ENCODE data around the gene KLHL1.

Gene KLHL1

DNA sequence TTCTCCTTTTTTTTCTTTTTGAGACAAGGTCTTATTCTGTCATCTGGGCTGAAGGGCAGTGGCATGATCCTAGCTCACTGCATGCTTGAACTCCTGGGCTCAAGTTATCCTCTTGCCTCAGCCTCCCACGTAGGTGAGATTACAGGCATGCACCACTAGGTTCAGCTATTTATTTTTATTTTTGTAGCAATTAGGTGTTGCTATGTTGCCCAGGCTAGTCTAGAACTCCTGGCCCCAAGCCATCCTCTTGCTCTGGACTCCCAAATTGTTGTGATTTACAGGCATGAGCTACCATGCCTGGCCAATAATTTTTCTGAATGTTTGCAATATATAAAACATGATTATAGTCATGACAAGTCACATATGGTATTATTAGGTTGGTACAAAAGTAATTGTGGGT, 161.7 kb downstream of the KLHL1 start:
- no peak overlapping the region for H3K4me3 ChIP-seq (replicated peaks; ENCODE audit: insufficient read depth, low read length)
- DNase-seq (ENCODE audit: low read depth in 1 of 2, low spot score in 1 of 2): no peak
- no peaks in the 10 kb centered on the region for H3K27me3 ChIP-seq (ENCODE audit: insufficient read depth, poor library complexity, severe bottlenecking)
- TF ChIP-seq GABPA (IDR thresholded peaks at IDR 0.05; ENCODE audit: low read depth): no peak
- no peak for TF ChIP-seq SPI1 (IDR thresholded peaks at IDR 0.05; ENCODE audit: borderline replicate concordance, low read depth)
- TF ChIP-seq POLR2AphosphoS5 (IDR thresholded peaks at IDR 0.05; ENCODE audit: low read depth): no peak
- TF ChIP-seq, protein P1, sequence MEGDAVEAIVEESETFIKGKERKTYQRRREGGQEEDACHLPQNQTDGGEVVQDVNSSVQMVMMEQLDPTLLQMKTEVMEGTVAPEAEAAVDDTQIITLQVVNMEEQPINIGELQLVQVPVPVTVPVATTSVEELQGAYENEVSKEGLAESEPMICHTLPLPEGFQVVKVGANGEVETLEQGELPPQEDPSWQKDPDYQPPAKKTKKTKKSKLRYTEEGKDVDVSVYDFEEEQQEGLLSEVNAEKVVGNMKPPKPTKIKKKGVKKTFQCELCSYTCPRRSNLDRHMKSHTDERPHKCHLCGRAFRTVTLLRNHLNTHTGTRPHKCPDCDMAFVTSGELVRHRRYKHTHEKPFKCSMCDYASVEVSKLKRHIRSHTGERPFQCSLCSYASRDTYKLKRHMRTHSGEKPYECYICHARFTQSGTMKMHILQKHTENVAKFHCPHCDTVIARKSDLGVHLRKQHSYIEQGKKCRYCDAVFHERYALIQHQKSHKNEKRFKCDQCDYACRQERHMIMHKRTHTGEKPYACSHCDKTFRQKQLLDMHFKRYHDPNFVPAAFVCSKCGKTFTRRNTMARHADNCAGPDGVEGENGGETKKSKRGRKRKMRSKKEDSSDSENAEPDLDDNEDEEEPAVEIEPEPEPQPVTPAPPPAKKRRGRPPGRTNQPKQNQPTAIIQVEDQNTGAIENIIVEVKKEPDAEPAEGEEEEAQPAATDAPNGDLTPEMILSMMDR (IDR thresholded peaks at IDR 0.05; ENCODE audit: insufficient read depth, low read length): no peak
- no peak overlapping the region for H3K27ac ChIP-seq (replicated peaks)

DNA sequence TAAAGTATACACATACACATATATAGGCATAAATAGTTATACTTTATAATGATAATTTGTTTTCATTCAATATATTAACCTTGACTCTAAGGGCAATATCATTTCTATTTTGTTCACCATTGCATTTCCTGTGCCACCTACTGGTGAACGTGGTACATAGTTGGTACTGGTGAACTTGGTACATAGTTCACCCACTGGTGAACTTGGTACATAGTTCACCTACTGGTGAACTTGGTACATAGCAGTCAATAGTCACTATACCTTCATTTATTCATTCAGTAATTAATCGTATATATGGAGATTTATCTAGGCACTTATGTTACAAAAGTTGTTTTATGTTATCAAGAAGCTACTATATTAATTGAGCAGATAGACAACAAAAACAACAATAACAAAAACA, 173.2 kb downstream of the KLHL1 start:
- no peak overlapping the region for H3K27ac ChIP-seq (replicated peaks)
- peak; percentile 18 to 37 for DNase-seq (ENCODE audit: low read depth in 1 of 2, low spot score in 1 of 2)
- no peak overlapping the region for H3K4me3 ChIP-seq (replicated peaks; ENCODE audit: insufficient read depth, low read length)
- H3K27me3 ChIP-seq (ENCODE audit: insufficient read depth, poor library complexity, severe bottlenecking): no peaks in the 10 kb centered on the region
- TF ChIP-seq, protein P1 (IDR thresholded peaks at IDR 0.05; ENCODE audit: insufficient read depth, low read length): peak; percentile 25
- TF ChIP-seq POLR2AphosphoS5 (IDR thresholded peaks at IDR 0.05; ENCODE audit: low read depth): no peak

DNA sequence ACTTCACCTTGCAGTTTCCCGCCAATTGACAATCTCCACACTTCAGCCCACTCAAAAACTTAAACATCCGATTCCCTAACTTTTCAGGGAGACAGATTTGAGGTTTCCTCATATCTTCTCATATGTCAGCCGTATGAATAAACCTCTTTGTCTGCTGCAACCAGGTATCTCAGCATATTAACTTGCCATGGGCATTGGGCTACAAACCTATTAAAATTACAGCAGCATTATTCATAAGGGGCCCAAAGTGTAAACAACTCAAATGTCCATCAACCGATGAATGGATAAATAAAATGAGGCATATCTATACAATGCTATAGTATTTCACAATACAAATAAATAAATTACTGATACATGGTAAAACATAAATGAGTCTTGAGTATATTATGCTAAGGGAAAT, 180.0 kb downstream of the KLHL1 start:
- TF ChIP-seq SPI1 (IDR thresholded peaks at IDR 0.05; ENCODE audit: borderline replicate concordance, low read depth): no peak
- no peak for TF ChIP-seq GABPA (IDR thresholded peaks at IDR 0.05; ENCODE audit: low read depth)
- Histone ChIP-seq H3K27ac (replicated peaks) (no peak overlapping the region), H3K4me3 (replicated peaks; ENCODE audit: insufficient read depth, low read length) (no peak overlapping the region), H3K27me3 (ENCODE audit: insufficient read depth, poor library complexity, severe bottlenecking) (no peaks in the 10 kb centered on the region)
- no peak for DNase-seq (ENCODE audit: low read depth in 1 of 2, low spot score in 1 of 2)

DNA sequence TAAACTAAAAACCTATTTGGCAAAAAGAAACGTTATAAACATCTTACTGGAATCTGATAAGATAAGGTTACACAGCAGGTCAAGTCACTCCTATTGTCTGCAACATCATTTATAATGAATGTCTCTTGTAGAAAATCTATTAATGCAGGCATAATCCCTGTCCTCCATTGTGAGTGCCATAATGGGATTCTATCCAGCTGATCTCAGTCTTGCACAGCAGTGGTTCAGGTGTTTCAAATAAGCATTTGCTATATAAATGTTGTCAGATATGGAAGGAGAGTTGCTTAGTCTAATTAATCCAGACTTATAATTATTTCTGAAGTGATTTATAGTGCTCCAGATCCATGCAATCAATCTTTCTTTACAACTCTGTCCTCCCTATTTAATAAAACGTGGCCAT, 187.1 kb downstream of the KLHL1 start:
- Histone ChIP-seq H3K27ac (replicated peaks) (no peak overlapping the region), H3K4me3 (replicated peaks; ENCODE audit: insufficient read depth, low read length) (no peak overlapping the region), H3K27me3 (ENCODE audit: insufficient read depth, poor library complexity, severe bottlenecking) (no peaks in the 10 kb centered on the region)
- DNase-seq (ENCODE audit: low read depth in 1 of 2, low spot score in 1 of 2): no peak
- TF ChIP-seq, protein P2, sequence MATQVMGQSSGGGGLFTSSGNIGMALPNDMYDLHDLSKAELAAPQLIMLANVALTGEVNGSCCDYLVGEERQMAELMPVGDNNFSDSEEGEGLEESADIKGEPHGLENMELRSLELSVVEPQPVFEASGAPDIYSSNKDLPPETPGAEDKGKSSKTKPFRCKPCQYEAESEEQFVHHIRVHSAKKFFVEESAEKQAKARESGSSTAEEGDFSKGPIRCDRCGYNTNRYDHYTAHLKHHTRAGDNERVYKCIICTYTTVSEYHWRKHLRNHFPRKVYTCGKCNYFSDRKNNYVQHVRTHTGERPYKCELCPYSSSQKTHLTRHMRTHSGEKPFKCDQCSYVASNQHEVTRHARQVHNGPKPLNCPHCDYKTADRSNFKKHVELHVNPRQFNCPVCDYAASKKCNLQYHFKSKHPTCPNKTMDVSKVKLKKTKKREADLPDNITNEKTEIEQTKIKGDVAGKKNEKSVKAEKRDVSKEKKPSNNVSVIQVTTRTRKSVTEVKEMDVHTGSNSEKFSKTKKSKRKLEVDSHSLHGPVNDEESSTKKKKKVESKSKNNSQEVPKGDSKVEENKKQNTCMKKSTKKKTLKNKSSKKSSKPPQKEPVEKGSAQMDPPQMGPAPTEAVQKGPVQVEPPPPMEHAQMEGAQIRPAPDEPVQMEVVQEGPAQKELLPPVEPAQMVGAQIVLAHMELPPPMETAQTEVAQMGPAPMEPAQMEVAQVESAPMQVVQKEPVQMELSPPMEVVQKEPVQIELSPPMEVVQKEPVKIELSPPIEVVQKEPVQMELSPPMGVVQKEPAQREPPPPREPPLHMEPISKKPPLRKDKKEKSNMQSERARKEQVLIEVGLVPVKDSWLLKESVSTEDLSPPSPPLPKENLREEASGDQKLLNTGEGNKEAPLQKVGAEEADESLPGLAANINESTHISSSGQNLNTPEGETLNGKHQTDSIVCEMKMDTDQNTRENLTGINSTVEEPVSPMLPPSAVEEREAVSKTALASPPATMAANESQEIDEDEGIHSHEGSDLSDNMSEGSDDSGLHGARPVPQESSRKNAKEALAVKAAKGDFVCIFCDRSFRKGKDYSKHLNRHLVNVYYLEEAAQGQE (IDR thresholded peaks at IDR 0.05; ENCODE audit: insufficient replicate concordance, low read depth): no peak
- TF ChIP-seq POLR2AphosphoS5 (IDR thresholded peaks at IDR 0.05; ENCODE audit: low read depth): no peak
- TF ChIP-seq, protein P1 (IDR thresholded peaks at IDR 0.05; ENCODE audit: insufficient read depth, low read length): no peak
- no peak for TF ChIP-seq SPI1 (IDR thresholded peaks at IDR 0.05; ENCODE audit: borderline replicate concordance, low read depth)
- no peak for TF ChIP-seq GABPA (IDR thresholded peaks at IDR 0.05; ENCODE audit: low read depth)

DNA sequence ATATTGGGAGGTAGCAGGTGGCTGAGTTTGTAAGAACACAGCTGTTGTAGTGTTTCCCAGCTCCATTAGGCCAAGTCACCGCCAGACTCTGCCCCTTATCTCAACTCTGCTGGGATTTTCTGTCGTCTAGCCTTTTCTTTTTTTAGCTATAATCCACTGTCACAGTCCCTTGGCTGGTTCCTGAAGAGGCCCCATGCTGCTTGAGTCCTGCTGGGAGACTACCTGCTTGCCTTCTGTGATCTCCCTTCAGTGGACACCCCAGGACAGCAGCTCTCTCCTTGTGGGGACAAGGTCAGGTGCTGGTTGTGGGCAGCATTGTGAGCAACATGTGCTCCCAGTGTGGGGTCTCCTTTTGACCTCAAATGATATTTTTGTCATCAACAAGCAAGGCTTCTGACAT, 195.6 kb downstream of the KLHL1 start:
- DNase-seq (ENCODE audit: low read depth in 1 of 2, low spot score in 1 of 2): no peak
- Histone ChIP-seq H3K27ac (replicated peaks) (no peak overlapping the region), H3K27me3 (ENCODE audit: insufficient read depth, poor library complexity, severe bottlenecking) (no peaks in the 10 kb centered on the region), H3K4me3 (replicated peaks; ENCODE audit: insufficient read depth, low read length) (no peak overlapping the region)
- TF ChIP-seq POLR2AphosphoS5 (IDR thresholded peaks at IDR 0.05; ENCODE audit: low read depth): no peak
- TF ChIP-seq, protein P1 (IDR thresholded peaks at IDR 0.05; ENCODE audit: insufficient read depth, low read length): no peak
- TF ChIP-seq GABPA (IDR thresholded peaks at IDR 0.05; ENCODE audit: low read depth): no peak
- TF ChIP-seq, protein P2 (IDR thresholded peaks at IDR 0.05; ENCODE audit: insufficient replicate concordance, low read depth): no peak
- no peak for TF ChIP-seq SPI1 (IDR thresholded peaks at IDR 0.05; ENCODE audit: borderline replicate concordance, low read depth)
